GM23338 (cell line): Measurements from ENCODE around the gene TK1.

Source experiments
- CREB1 ChIP-seq: fragments of 250-450 bp; sonication (Bioruptor Pico); IDR thresholded peaks from 2 replicates; pipeline ENCODE4 v1.5.0; 2020; ENCODE audit warnings: low read depth, mild to moderate bottlenecking, moderate library complexity
- EZH2 ChIP-seq: fragments of 200-600 bp; sonication (generic); IDR thresholded peaks from one replicate; pipeline ENCODE4 v1.8.0; 2017; ENCODE audit warnings: antibody characterized with exemption, mild to moderate bottlenecking, low read depth; ENCODE audit not compliant: unreplicated experiment
- EZH2phosphoT487 ChIP-seq: fragments of 200-600 bp; sonication (generic); IDR thresholded peaks from one replicate; pipeline ENCODE4 v1.8.1; 2018; ENCODE audit warnings: antibody characterized with exemption; ENCODE audit not compliant: unreplicated experiment
- JUNB ChIP-seq: IDR thresholded peaks from one replicate; pipeline ENCODE4 v1.6.1; 2016; ENCODE audit warnings: antibody characterized with exemption; ENCODE audit not compliant: unreplicated experiment
- POLR2AphosphoS5 ChIP-seq: IDR thresholded peaks from 2 replicates; pipeline ENCODE4 v1.6.1; 2016; ENCODE audit warnings: antibody characterized with exemption, low read depth
- ZNF462 ChIP-seq: fragments of 250-450 bp; sonication (Bioruptor Pico); IDR thresholded peaks from 2 replicates; pipeline ENCODE4 v1.5.0; 2020; ENCODE audit warnings: mild to moderate bottlenecking, moderate library complexity
- TF ChIP-seq, protein P1 (sequence below), 2 experiments: fragments of 200-600 bp in 1 of 2; sonication (generic) in 1 of 2; conservative IDR thresholded peaks; 2 replicates each; pipeline versions ENCODE4 v1.5.1 to v1.6.1; 2016 to 2017; ENCODE audit warnings: antibody characterized with exemption in 2 of 2, low read depth in 2 of 2, mild to moderate bottlenecking in 2 of 2, moderate library complexity in 1 of 2

- TF ChIP-seq EZH2 (no peak), POLR2AphosphoS5 (no peak), JUNB (no peak), CREB1 (CRISPR knock-in tag) (no peak), ZNF462 (CRISPR knock-in tag) (no peak), EZH2phosphoT487 (no peak)
- TF ChIP-seq, protein P1, sequence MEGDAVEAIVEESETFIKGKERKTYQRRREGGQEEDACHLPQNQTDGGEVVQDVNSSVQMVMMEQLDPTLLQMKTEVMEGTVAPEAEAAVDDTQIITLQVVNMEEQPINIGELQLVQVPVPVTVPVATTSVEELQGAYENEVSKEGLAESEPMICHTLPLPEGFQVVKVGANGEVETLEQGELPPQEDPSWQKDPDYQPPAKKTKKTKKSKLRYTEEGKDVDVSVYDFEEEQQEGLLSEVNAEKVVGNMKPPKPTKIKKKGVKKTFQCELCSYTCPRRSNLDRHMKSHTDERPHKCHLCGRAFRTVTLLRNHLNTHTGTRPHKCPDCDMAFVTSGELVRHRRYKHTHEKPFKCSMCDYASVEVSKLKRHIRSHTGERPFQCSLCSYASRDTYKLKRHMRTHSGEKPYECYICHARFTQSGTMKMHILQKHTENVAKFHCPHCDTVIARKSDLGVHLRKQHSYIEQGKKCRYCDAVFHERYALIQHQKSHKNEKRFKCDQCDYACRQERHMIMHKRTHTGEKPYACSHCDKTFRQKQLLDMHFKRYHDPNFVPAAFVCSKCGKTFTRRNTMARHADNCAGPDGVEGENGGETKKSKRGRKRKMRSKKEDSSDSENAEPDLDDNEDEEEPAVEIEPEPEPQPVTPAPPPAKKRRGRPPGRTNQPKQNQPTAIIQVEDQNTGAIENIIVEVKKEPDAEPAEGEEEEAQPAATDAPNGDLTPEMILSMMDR (conservative IDR thresholded peaks at IDR 0.05; ENCODE audit: low read depth in 2 of 2), result no peak
Measured at GRCh38 chr17:78147315-78147998, 39.4 kb downstream of the TK1 start.
